K562 (cell line): ENCODE measurements around the gene FAM25A. TPM values are rescaled to one million over a fixed set of nuclear protein-coding genes. Genes with fewer than 3 reads are reported as not detected.

ENCODE experiments used
- ATAC-seq: fragments of 200-7000 bp; cut with Tn5 transposase; 3 replicates; pipeline ENCODE4 v1.9.1; 2020; ENCODE audit warnings: moderate library complexity
- BruUV-seq: library from RNA; stranded (reverse); fragments of 400-500 nt; replicated peaks from 2 replicates; lab custom pipeline; 2021; lab: Mats Ljungman, UMichigan
- CTCF ChIA-PET: fragments of 300-600 bp; formaldehyde crosslinking; extraction: SDS; loops from one replicate; lab custom pipeline; 2021; ENCODE audit warnings: low intra/inter-chr PET ratio; lab: Yijun Ruan, JAX
- POLR2A ChIA-PET: fragments of 300-600, 350-650 bp; sonication (Branson Sonifier 250); formaldehyde crosslinking; extraction: SDS; loops from one replicate; lab custom pipeline; 2021; ENCODE audit warnings: antibody characterized with exemption, inconsistent platforms; lab: Yijun Ruan, JAX
- DNase-seq, 4 experiments: peaks; one replicate each; pipeline versions ENCODE4 v3.0.0 to v3.0.0-alpha.2; 2011 to 2018; ENCODE audit warnings: low spot score in 3 of 4, mixed read lengths in 3 of 4; ENCODE audit errors: extremely low read depth in 1 of 4
- FAIRE-seq: peaks from 2 replicates; lab custom pipeline; 2011; peaks lifted over from hg19 to GRCh38; lab: Jason Lieb, UNC
- H2AFZ ChIP-seq: 2 replicates; pipeline ENCODE4 v1.6.0; 2011; ENCODE audit warnings: low read depth, low read length, control low read depth, inconsistent platforms
- H3K27ac ChIP-seq: fragments of 200-600 bp; 3 replicates; pipeline ENCODE4 v1.8.0; 2011; ENCODE audit warnings: low read depth, mild to moderate bottlenecking, control low read depth, inconsistent platforms, low read length, moderate library complexity, mixed read lengths; ENCODE audit errors: extremely low read depth
- H3K27me3 ChIP-seq, 2 experiments: fragments of 300-600 bp in 1 of 2; 2 replicates in 1 of 2; 3 replicates in 1 of 2; pipeline versions ENCODE4 v1.6.0 to v1.8.0; 2011; ENCODE audit warnings: inconsistent platforms in 2 of 2, low read length in 2 of 2, mild to moderate bottlenecking in 1 of 2, mixed read lengths in 1 of 2, moderate library complexity in 1 of 2; ENCODE audit not compliant: control insufficient read depth in 2 of 2, insufficient read depth in 2 of 2
- H3K36me3 ChIP-seq: fragments of 300-600 bp; 3 replicates; pipeline ENCODE4 v1.8.0; 2011; ENCODE audit warnings: mild to moderate bottlenecking, low read length, inconsistent platforms; ENCODE audit not compliant: control insufficient read depth, insufficient read depth
- H3K4me1 ChIP-seq, 2 experiments: fragments of 200-600 bp in 1 of 2; replicated peaks in 1 of 2; 2 replicates in 1 of 2; 3 replicates in 1 of 2; pipeline versions ENCODE4 v1.5.1 to v1.8.0; 2011; ENCODE audit warnings: inconsistent platforms in 2 of 2, low read length in 2 of 2, mild to moderate bottlenecking in 1 of 2, mixed read lengths in 1 of 2, moderate library complexity in 1 of 2; ENCODE audit not compliant: control insufficient read depth in 2 of 2, insufficient read depth in 2 of 2
- H3K4me2 ChIP-seq: 2 replicates; pipeline ENCODE4 v1.6.1; 2011; ENCODE audit warnings: low read length, control low read depth, inconsistent platforms, mixed read lengths; ENCODE audit not compliant: insufficient read depth
- H3K4me3 ChIP-seq: fragments of 200-600 bp; sonication (generic), shearing (Covaris generic); 2 replicates; pipeline ENCODE4 v1.5.1; 2016; ENCODE audit warnings: control low read depth, inconsistent platforms
- H3K79me2 ChIP-seq: fragments of 200-600 bp; 3 replicates; pipeline ENCODE4 v1.8.0; 2011; ENCODE audit warnings: low read length, inconsistent platforms; ENCODE audit not compliant: control insufficient read depth, insufficient read depth
- H3K9ac ChIP-seq, 2 experiments: 2 replicates each; pipeline versions ENCODE4 v1.6.0 to v1.6.1; 2011; ENCODE audit warnings: low read depth in 2 of 2, low read length in 2 of 2, control low read depth in 1 of 2, inconsistent platforms in 1 of 2, mild to moderate bottlenecking in 1 of 2, mixed read lengths in 1 of 2; ENCODE audit not compliant: insufficient read depth in 1 of 2
- H3K9me1 ChIP-seq: one replicate; pipeline ENCODE4 v1.6.0; 2011; ENCODE audit warnings: inconsistent platforms, mild to moderate bottlenecking, low read length, moderate library complexity; ENCODE audit not compliant: control insufficient read depth, insufficient read depth
- H3K9me3 ChIP-seq: replicated peaks from 2 replicates; pipeline ENCODE4 v1.5.1; 2011; ENCODE audit warnings: low read depth, low read length, inconsistent platforms; ENCODE audit not compliant: control insufficient read depth, insufficient read depth
- H4K20me1 ChIP-seq: replicated peaks from 2 replicates; pipeline ENCODE4 v1.6.1; 2011; ENCODE audit warnings: low read length, inconsistent platforms, mixed read lengths; ENCODE audit not compliant: control insufficient read depth, insufficient read depth
- EWSR1 ChIP-seq: fragments of 450-650 bp; IDR thresholded peaks from 2 replicates; pipeline ENCODE4 v1.6.1; 2018; ENCODE audit warnings: borderline replicate concordance, mild to moderate bottlenecking, low read depth, moderate library complexity; ENCODE audit not compliant: partially characterized antibody
- SRSF7 ChIP-seq: fragments of 200-400 bp; formaldehyde crosslinking; optimal IDR thresholded peaks from 2 replicates; pipeline ENCODE3; 2017; ENCODE audit warnings: mild to moderate bottlenecking, low read depth, low read length
- ZBTB11 ChIP-seq, 3 experiments: fragments of 200-800 bp in 1 of 3; fragments of 250-450 bp in 1 of 3; fragments of 450-650 bp in 1 of 3; sonication (Bioruptor Pico) in 1 of 3; sonication (Bioruptor generic) in 1 of 3; formaldehyde crosslinking in 1 of 3; IDR thresholded peaks; 2 replicates each; pipeline versions ENCODE4 v1.6.1 to v1.8.0; 2016 to 2022; ENCODE audit warnings: mild to moderate bottlenecking in 2 of 3, missing genetic modification characterization in 2 of 3, missing compliant biosample characterization in 1 of 3, moderate library complexity in 1 of 3
- ZNF263 ChIP-seq: sonication (generic); formaldehyde crosslinking; IDR thresholded peaks from 2 replicates; pipeline ENCODE4 v1.8.0; 2022; ENCODE audit warnings: mild to moderate bottlenecking, missing genetic modification reagents, borderline replicate concordance
- ZZZ3 ChIP-seq: fragments of 450-650 bp; IDR thresholded peaks from 2 replicates; pipeline ENCODE4 v1.6.1; 2016; ENCODE audit warnings: antibody characterized with exemption, mild to moderate bottlenecking, moderate library complexity
- WGBS: fragments of 100-300 bp; shearing (Covaris generic); methylation state at CpG from one replicate; pipeline ENCODE4 v1.1.6; 2016; ENCODE audit warnings: low coverage, mixed read lengths; ENCODE audit not compliant: insufficient coverage; ENCODE audit errors: missing lambda C conversion rate; 5-methylcytosine and 5-hydroxymethylcytosine counted together
- in situ Hi-C: fragments of 300-500 bp; cut with MboI; formaldehyde crosslinking; loops from 4 replicates; pipeline ENCODE4 v1.15.0; 2018; ENCODE audit warnings: inconsistent platforms, mixed read lengths
- intact Hi-C: fragments of 100-400 bp; cut with micrococcal nuclease; formaldehyde crosslinking; loops from 2 replicates; pipeline ENCODE4 v1.14.2; 2022
- polyA plus RNA-seq, 8 experiments: library from polyadenylated mRNA; depleted of rRNA in 4 of 8; stranded (reverse) in 5 of 8; unstranded in 3 of 8; fragments of >200 nt; fragmentation: Nextera tagmentation in 2 of 8; fragmentation: Illumina TruSeq in 1 of 8; extraction: Ambion mirVana in 2 of 8; extraction: Trizol in 1 of 8; gene quantifications; 2 replicates each; pipeline versions ENCODE4 v1.2.1 to v1.2.3, GENCODE V29; 2011 to 2014; ENCODE audit warnings: inconsistent platforms in 1 of 8, missing spikeins in 1 of 8
- total RNA-seq, 7 experiments: library from RNA; depleted of rRNA in 6 of 7; stranded (reverse); fragments of >200 nt in 6 of 7; fragmentation: Illumina TruSeq in 2 of 7; extraction: Trizol in 2 of 7; gene quantifications; 2 replicates each; pipeline versions ENCODE4 v1.2.1 to v1.2.3, GENCODE V29; 2011 to 2021; ENCODE audit warnings: low replicate concordance in 1 of 7

Gene FAM25A
- total and polyA plus RNA-seq, 9 of the 15 experiments (the other 6 are each of a cell fraction or from before 2014, with no cell fraction given), result not detected

- Histone ChIP-seq H3K36me3 (peaks cover 80% of the 10 kb centered on the region; the same call in 2 of the 3 replicates), H3K4me2 (no peak overlapping the region), H3K9me1 (no peaks in the 10 kb centered on the region), H3K9me3 (no peaks in the 10 kb centered on the region), H3K4me3 (no peak overlapping the region), H3K9ac (no peak overlapping the region), H2AFZ (no peak overlapping the region), H4K20me1 (no peaks in the 10 kb centered on the region), H3K79me2 (no peaks in the 10 kb centered on the region), H3K27ac (no peak overlapping the region), H3K4me1 (no peaks in the 10 kb centered on the region), H3K27me3 (no peaks in the 10 kb centered on the region)
- ATAC-seq (no peak), DNase-seq (no peak), FAIRE-seq (no peak)
- WGBS, result 87% methylated on average over 7 of the region's 7 CpGs
- POLR2A ChIA-PET, result interaction anchor here (0.6 to 1.1 kb wide), 2 partner anchors 23 to 370 kb away, joined by 3 to 4 read pairs; no protein-coding TSS in a partner anchor
- in situ Hi-C loops, result no loop called here
- CTCF ChIA-PET, result no interaction called here
- intact Hi-C loops, result no loop called here
- no TSS peak for BruUV-seq
- TF ChIP-seq EWSR1 (no peak), SRSF7 (no peak), ZBTB11 (CRISPR knock-in tag; IDR thresholded peaks at IDR 0.05) (no peak), ZZZ3 (no peak), ZNF263 (CRISPR knock-in tag) (no peak)
Measured at GRCh38 chr10:87054373-87055295, 34.5 kb downstream of the FAM25A start.
